HepG2 (cell line): ENCODE results near the gene KIF25. TPM values are rescaled to one million over a fixed set of nuclear protein-coding genes. Genes with fewer than 3 reads are reported as not detected.

ENCODE experiments used
- ATAC-seq: fragments of 200-7000 bp; cut with Tn5 transposase; 3 replicates; pipeline ENCODE4 v1.9.1; 2020; ENCODE audit warnings: mild to moderate bottlenecking, moderate library complexity
- BruUV-seq: library from RNA; stranded (reverse); fragments of 400-500 nt; replicated peaks from 2 replicates; lab custom pipeline; 2021; lab: Mats Ljungman, UMichigan
- CTCF ChIA-PET: fragments of 300-600 bp; formaldehyde crosslinking; extraction: SDS; loops from one replicate; lab custom pipeline; 2021; ENCODE audit warnings: low total read pairs, inconsistent platforms, low intra/inter-chr PET ratio; lab: Yijun Ruan, JAX
- POLR2A ChIA-PET: fragments of 350-600 bp; sonication (Branson Sonifier 250); formaldehyde crosslinking; loops from one replicate; lab custom pipeline; 2020; ENCODE audit warnings: antibody characterized with exemption, inconsistent platforms; lab: Yijun Ruan, JAX
- DNase-seq: peaks from one replicate; pipeline ENCODE4 v3.0.0-alpha.2; 2015; ENCODE audit warnings: low spot score
- FAIRE-seq: peaks from 3 replicates; lab custom pipeline; 2011; peaks lifted over from hg19 to GRCh38; lab: Jason Lieb, UNC
- H2AFZ ChIP-seq: one replicate; pipeline ENCODE4 v1.6.1; 2011; ENCODE audit warnings: low read length, inconsistent platforms
- H3K27ac ChIP-seq: fragments of 300-600 bp; 3 replicates; pipeline ENCODE4 v1.8.0; 2011; ENCODE audit warnings: mixed run types, mild to moderate bottlenecking, mixed read lengths, low read length, inconsistent platforms; ENCODE audit not compliant: insufficient read depth; ENCODE audit errors: extremely low read length
- H3K27me3 ChIP-seq, 2 experiments: fragments of 200-600 bp in 1 of 2; 2 replicates in 1 of 2; 3 replicates in 1 of 2; pipeline versions ENCODE4 v1.6.0 to v1.8.0; 2011; ENCODE audit warnings: low read length in 2 of 2, mild to moderate bottlenecking in 2 of 2, moderate library complexity in 2 of 2, inconsistent platforms in 1 of 2; ENCODE audit not compliant: insufficient read depth in 2 of 2, control insufficient read depth in 1 of 2
- H3K36me3 ChIP-seq, 2 experiments: fragments of 200-600 bp in 1 of 2; replicated peaks in 1 of 2; 2 replicates in 1 of 2; 3 replicates in 1 of 2; pipeline versions ENCODE4 v1.5.1 to v1.8.0; 2011; ENCODE audit warnings: low read length in 2 of 2, inconsistent platforms in 1 of 2; ENCODE audit not compliant: insufficient read depth in 2 of 2, control insufficient read depth in 1 of 2
- H3K4me1 ChIP-seq: 2 replicates; pipeline ENCODE4 v1.5.1; 2012; ENCODE audit warnings: low read length, inconsistent platforms; ENCODE audit not compliant: insufficient read depth
- H3K4me2 ChIP-seq: 2 replicates; pipeline ENCODE4 v1.6.0; 2011; ENCODE audit warnings: low read depth, low read length, inconsistent platforms
- H3K4me3 ChIP-seq, 3 experiments: fragments of 200-600 bp in 1 of 3; sonication (generic), shearing (Covaris generic) in 1 of 3; replicated peaks in 1 of 3; 2 replicates each; pipeline ENCODE4 v1.5.1; 2011 to 2016; ENCODE audit warnings: low read length in 3 of 3, inconsistent platforms in 2 of 3, low read depth in 2 of 3, mild to moderate bottlenecking in 2 of 3, control low read depth in 1 of 3, mixed read lengths in 1 of 3; ENCODE audit not compliant: insufficient read depth in 1 of 3
- H3K79me2 ChIP-seq: one replicate; pipeline ENCODE4 v1.6.1; 2011; ENCODE audit warnings: low read length, inconsistent platforms; ENCODE audit not compliant: insufficient read depth
- H3K9ac ChIP-seq: 2 replicates; pipeline ENCODE4 v1.6.0; 2011; ENCODE audit warnings: mild to moderate bottlenecking, low read depth, low read length, inconsistent platforms; ENCODE audit not compliant: insufficient read depth
- H3K9me3 ChIP-seq: 2 replicates; pipeline ENCODE4 v1.5.1; 2012; ENCODE audit warnings: mild to moderate bottlenecking, low read length
- H4K20me1 ChIP-seq: 2 replicates; pipeline ENCODE4 v1.6.0; 2011; ENCODE audit warnings: inconsistent platforms, mild to moderate bottlenecking, low read length, moderate library complexity; ENCODE audit not compliant: insufficient read depth
- IKZF4 ChIP-seq: sonication (generic); formaldehyde crosslinking; IDR thresholded peaks from 2 replicates; pipeline ENCODE4 v1.5.1; 2020; ENCODE audit warnings: borderline replicate concordance, mild to moderate bottlenecking, low read depth, missing genetic modification reagents; ENCODE audit errors: not compliant biosample characterization
- MAFK ChIP-seq, 2 experiments: IDR thresholded peaks in 1 of 2; conservative IDR thresholded peaks in 1 of 2; 2 replicates each; pipeline ENCODE4 v1.6.1; 2011; ENCODE audit warnings: improper control_type of control experiment in 2 of 2, low read length in 2 of 2
- MTA1 ChIP-seq: sonication (generic); formaldehyde crosslinking; IDR thresholded peaks from 2 replicates; pipeline ENCODE4 v1.4.0; 2020; ENCODE audit warnings: missing genetic modification reagents, mild to moderate bottlenecking, borderline replicate concordance
- MTF2 ChIP-seq: sonication (generic); formaldehyde crosslinking; IDR thresholded peaks from 2 replicates; pipeline ENCODE4 v1.5.0; 2020; ENCODE audit warnings: missing genetic modification reagents, borderline replicate concordance
- MYNN ChIP-seq: sonication (generic); formaldehyde crosslinking; IDR thresholded peaks from 2 replicates; pipeline ENCODE4 v1.4.0; 2020; ENCODE audit warnings: mild to moderate bottlenecking, low read depth, missing genetic modification reagents
- PITX1 ChIP-seq: sonication (generic); formaldehyde crosslinking; IDR thresholded peaks from 2 replicates; pipeline ENCODE4 v1.5.1; 2020; ENCODE audit warnings: mild to moderate bottlenecking, missing genetic modification reagents
- RFX3 ChIP-seq: IDR thresholded peaks from 2 replicates; pipeline ENCODE4 v1.6.1; 2016; ENCODE audit warnings: missing biosample characterization, missing genetic modification reagents
- SPEN ChIP-seq: sonication (generic); formaldehyde crosslinking; IDR thresholded peaks from 2 replicates; pipeline ENCODE4 v1.5.1; 2020; ENCODE audit warnings: low read depth, mild to moderate bottlenecking, missing genetic modification reagents
- ZNF234 ChIP-seq: sonication (generic); formaldehyde crosslinking; conservative IDR thresholded peaks from 2 replicates; pipeline ENCODE4 v1.5.1; 2020; ENCODE audit warnings: mild to moderate bottlenecking, missing genetic modification reagents
- WGBS: methylation state at CpG from one replicate; pipeline ENCODE4 v1.1.6; 2017; ENCODE audit warnings: low lambda C conversion rate; 5-methylcytosine and 5-hydroxymethylcytosine counted together
- in situ Hi-C: cut with HindIII; loops from 2 replicates; pipeline ENCODE4 v1.10.0; 2017; ENCODE audit warnings: low pct_unique_long_range_greater_than_20kb; ENCODE audit not compliant: extremely low pct_ligation_motif_present
- intact Hi-C: fragments of 100-400 bp; cut with micrococcal nuclease; formaldehyde crosslinking; loops from one replicate; pipeline ENCODE4 v1.10.0; 2022; ENCODE audit not compliant: unreplicated experiment
- polyA plus RNA-seq, 8 experiments: library from polyadenylated mRNA; depleted of rRNA in 3 of 8; stranded (reverse) in 7 of 8; unstranded in 1 of 8; fragments of >200 nt; fragmentation: Illumina TruSeq in 4 of 8; extraction: Trizol in 4 of 8; gene quantifications; 2 replicates each; pipeline versions ENCODE4 v1.2.1 to v1.2.3, GENCODE V29; 2011 to 2016; ENCODE audit warnings: low read depth in 4 of 8, missing spikeins in 1 of 8, mixed read lengths in 1 of 8; ENCODE audit not compliant: insufficient read depth in 1 of 8
- total RNA-seq, 5 experiments: library from RNA; depleted of rRNA; stranded (reverse); fragments of >200 nt; fragmentation: Illumina TruSeq; extraction: Trizol; gene quantifications; 2 replicates each; pipeline ENCODE4 v1.2.3, GENCODE V29; 2016; ENCODE audit warnings: low read depth in 1 of 5
- TF ChIP-seq, protein P1 (sequence below): sonication (generic); formaldehyde crosslinking; conservative IDR thresholded peaks from 2 replicates; pipeline ENCODE4 v1.4.0; 2020; ENCODE audit warnings: missing genetic modification reagents

The KIF25 gene
- total and polyA plus RNA-seq, 2 of the 13 experiments (the other 11 are each of a cell fraction or from before 2014, with no cell fraction given), result not detected

DNA sequence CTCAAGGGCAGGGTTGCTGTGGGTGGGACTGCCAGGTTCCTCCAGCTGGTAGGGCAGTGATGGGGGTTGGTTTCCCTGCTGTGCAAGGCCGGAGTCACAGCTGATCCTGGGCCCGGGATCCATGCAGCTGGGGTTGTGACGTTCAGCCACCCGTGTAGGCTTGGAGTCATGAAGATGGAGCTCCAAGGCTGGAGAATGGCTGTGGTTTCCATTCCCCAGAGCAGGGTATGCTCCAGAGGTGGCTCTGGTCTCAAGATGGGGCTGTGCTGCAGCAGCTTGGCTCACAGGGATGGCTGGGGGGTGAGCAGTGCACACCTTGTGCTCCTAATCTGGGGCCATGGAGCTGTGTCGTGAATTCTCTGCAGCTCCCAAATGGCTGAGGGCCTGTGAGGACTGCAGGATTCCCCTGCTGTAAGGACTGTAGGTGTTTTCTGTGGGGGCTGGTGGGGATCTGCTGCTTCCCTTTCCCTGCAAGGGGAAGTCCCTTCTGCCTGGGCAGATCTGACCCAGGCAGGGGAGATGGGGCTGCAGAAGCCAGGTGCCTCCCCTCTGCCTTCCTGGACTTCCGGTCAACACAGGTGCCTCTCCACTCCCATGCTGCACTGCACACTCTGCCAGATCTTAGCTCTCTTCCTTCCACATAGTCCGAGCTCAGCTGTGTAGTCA, 15.9 kb downstream of the KIF25 start:
- BruUV-seq, result no TSS peak
- intact Hi-C loops (no loop called here), in situ Hi-C loops (no loop called here)
- ChIA-PET CTCF (no interaction called here), POLR2A (no interaction called here)
- FAIRE-seq, result no peak
- Histone ChIP-seq H3K36me3 (no peaks in the 10 kb centered on the region), H3K4me3 (no peak overlapping the region), H3K27me3 (peaks cover 2 to 19% of the 10 kb centered on the region in 2 experiments; a peak in 3 of 5 replicates), H3K4me1 (peaks cover 29% of the 10 kb centered on the region), H4K20me1 (no peaks in the 10 kb centered on the region), H3K9ac (no peak overlapping the region), H2AFZ (no peak overlapping the region), H3K9me3 (peaks cover 26% of the 10 kb centered on the region), H3K79me2 (no peaks in the 10 kb centered on the region), H3K4me2 (no peak overlapping the region), H3K27ac (no peak overlapping the region)
- no peak for ATAC-seq
- TF ChIP-seq, protein P1, sequence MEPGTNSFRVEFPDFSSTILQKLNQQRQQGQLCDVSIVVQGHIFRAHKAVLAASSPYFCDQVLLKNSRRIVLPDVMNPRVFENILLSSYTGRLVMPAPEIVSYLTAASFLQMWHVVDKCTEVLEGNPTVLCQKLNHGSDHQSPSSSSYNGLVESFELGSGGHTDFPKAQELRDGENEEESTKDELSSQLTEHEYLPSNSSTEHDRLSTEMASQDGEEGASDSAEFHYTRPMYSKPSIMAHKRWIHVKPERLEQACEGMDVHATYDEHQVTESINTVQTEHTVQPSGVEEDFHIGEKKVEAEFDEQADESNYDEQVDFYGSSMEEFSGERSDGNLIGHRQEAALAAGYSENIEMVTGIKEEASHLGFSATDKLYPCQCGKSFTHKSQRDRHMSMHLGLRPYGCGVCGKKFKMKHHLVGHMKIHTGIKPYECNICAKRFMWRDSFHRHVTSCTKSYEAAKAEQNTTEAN (CRISPR knock-in tag), result no peak
- no peak for TF ChIP-seq RFX3 (CRISPR knock-in tag)
- TF ChIP-seq MTA1, result peak; percentile 42; the same call in 1 of the 2 replicates
- TF ChIP-seq SPEN (CRISPR knock-in tag), result 0 out of 2 replicates have a peak, but pooled peaks have one; percentile 27
- TF ChIP-seq ZNF234, result no peak
- 43% methylated on average over 7 of the region's 7 CpGs for WGBS
- no peak for DNase-seq

DNA sequence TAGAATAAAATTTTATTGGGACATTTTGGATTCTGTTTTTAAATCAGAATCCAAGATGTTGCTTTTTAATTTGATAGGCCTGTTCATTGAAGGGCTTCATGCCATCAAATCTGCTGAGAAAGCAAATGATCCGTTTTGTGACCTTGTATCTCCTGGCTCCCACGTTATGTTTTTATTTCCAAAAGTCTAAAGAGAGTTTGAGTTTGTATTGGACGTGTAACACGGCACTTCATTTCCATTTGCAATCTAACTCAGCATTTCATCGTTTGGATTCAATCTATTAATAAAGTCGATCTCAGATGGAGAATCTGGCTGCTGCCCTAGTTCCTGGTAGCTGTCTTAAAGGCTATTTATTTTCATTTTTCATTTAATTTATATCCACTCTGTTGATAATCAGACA, 17.0 kb downstream of the KIF25 start:
- Histone ChIP-seq H3K4me3 (no peak overlapping the region), H3K4me2 (no peak overlapping the region), H3K9ac (no peak overlapping the region), H3K79me2 (no peaks in the 10 kb centered on the region), H2AFZ (no peak overlapping the region), H3K4me1 (peaks cover 29% of the 10 kb centered on the region), H3K27ac (no peak overlapping the region), H4K20me1 (no peaks in the 10 kb centered on the region), H3K9me3 (peaks cover 26% of the 10 kb centered on the region), H3K36me3 (no peaks in the 10 kb centered on the region), H3K27me3 (peaks cover 2 to 19% of the 10 kb centered on the region in 2 experiments; a peak in 3 of 5 replicates)
- ATAC-seq (no peak), FAIRE-seq (no peak), DNase-seq (no peak)
- TF ChIP-seq MAFK (conservative IDR thresholded peaks at IDR 0.05 in 1 of 2, IDR thresholded peaks at IDR 0.05 in 1 of 2; ENCODE audit: low read length in 2 of 2) (peak; percentile 30 to 47; a peak in 3 of 4 replicates), IKZF4 (CRISPR knock-in tag) (no peak), MTF2 (CRISPR knock-in tag) (no peak), MYNN (no peak), PITX1 (CRISPR knock-in tag) (no peak)
- in situ Hi-C loops, result no loop called here
- POLR2A ChIA-PET, result no interaction called here
- intact Hi-C loops, result no loop called here
- CTCF ChIA-PET, result no interaction called here
- 39% methylated on average over 6 of the region's 6 CpGs for WGBS
- BruUV-seq, result no TSS peak
